Measurements from ENCODE around the gene CTIF.
A peak's percentile ranks its signal among the peaks of the same experiment; 100 is the strongest.

Gene CTIF

DNA sequence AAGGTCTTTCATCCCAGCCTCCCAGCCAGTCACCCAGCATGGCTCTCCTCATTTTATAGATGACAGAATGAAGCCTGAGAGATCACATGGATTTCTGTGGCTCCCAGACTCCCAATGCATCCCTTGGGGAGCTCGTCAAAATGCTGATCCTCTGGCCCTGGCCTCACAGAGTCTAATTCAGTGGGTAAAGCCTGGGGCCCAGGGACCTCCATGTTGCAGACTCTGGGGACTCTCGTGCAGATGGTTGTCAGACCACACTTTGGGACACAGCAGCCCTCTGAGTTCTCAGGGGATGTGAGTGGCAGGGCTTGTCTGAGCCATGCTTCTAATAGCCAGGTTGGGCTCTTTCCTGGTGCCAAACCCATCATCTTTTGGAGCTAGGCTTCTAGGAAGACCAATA lies 97.0 kb downstream of the CTIF start:
- H3K4me2 ChIP-seq (ENCODE audit: insufficient read depth, low read length, poor library complexity, severe bottlenecking) = no peak overlapping the region
- H3K14ac ChIP-seq (ENCODE audit: low read length) = no peak overlapping the region
- no peak for DNase-seq (ENCODE audit: low spot score)
- no peak overlapping the region for H2AK5ac ChIP-seq (ENCODE audit: low read depth, low read length)
- no peak overlapping the region for H4K8ac ChIP-seq (ENCODE audit: low read depth, low read length)
- no peak overlapping the region for H3K4me3 ChIP-seq (ENCODE audit: low read length in 2 of 2)
- peaks cover 2% of the 10 kb centered on the region for H3K79me1 ChIP-seq (ENCODE audit: low read depth, low read length)
- no peak overlapping the region for H3K18ac ChIP-seq (ENCODE audit: low read length)
- H2BK5ac ChIP-seq (ENCODE audit: low read length) = no peak overlapping the region
- H2BK12ac ChIP-seq (ENCODE audit: low read length) = no peak overlapping the region
- H3K36me3 ChIP-seq (replicated peaks in 1 of 2; ENCODE audit: control insufficient read depth in 2 of 2, insufficient read depth in 2 of 2, low read length in 2 of 2) = no peaks in the 10 kb centered on the region
- no peak overlapping the region for H3K4ac ChIP-seq (ENCODE audit: low read length)
- WGBS, 2 donors (ENCODE audit: extremely low coverage in 2 of 2, insufficient read length in 2 of 2, insufficient replicate concordance in 1 of 2) = no CpG with 5 or more reads among the region's 2 CpGs
- H3K27ac ChIP-seq (replicated peaks; ENCODE audit: low read length) = no peak overlapping the region
- no peaks in the 10 kb centered on the region for H3K27me3 ChIP-seq (ENCODE audit: control insufficient read depth in 3 of 3, insufficient read depth in 3 of 3, low read depth in 1 of 3, low read length in 3 of 3)
- H3K23ac ChIP-seq (ENCODE audit: low read depth, low read length, poor library complexity) = no peak overlapping the region
- no peak overlapping the region for H2BK120ac ChIP-seq (ENCODE audit: low read depth, low read length)
- no peak overlapping the region for H2BK15ac ChIP-seq (ENCODE audit: low read length)
- H2AFZ ChIP-seq (ENCODE audit: low read length) = no peak overlapping the region
- no peaks in the 10 kb centered on the region for H3K9me3 ChIP-seq (replicated peaks in 1 of 2; ENCODE audit: control insufficient read depth in 2 of 2, insufficient read depth in 1 of 2, low read depth in 1 of 2, low read length in 2 of 2)
- peaks cover 5 to 6% of the 10 kb centered on the region in 2 donors for H3K4me1 ChIP-seq (ENCODE audit: control insufficient read depth in 2 of 2, insufficient read depth in 1 of 2, low read depth in 1 of 2, low read length in 2 of 2)
- H4K91ac ChIP-seq (ENCODE audit: low read depth, low read length, poor library complexity) = no peak overlapping the region
- H3K9ac ChIP-seq (ENCODE audit: low read depth, low read length, poor library complexity) = no peak overlapping the region

GRCh38 chr18:48636436-48636835 lies 97.6 kb downstream of the CTIF start:
- Histone ChIP-seq H3K4ac (ENCODE audit: low read length) (no peak overlapping the region), H3K9ac (ENCODE audit: low read depth, low read length, poor library complexity) (no peak overlapping the region), H3K4me1 (ENCODE audit: control insufficient read depth in 2 of 2, insufficient read depth in 1 of 2, low read depth in 1 of 2, low read length in 2 of 2) (peaks cover 5 to 6% of the 10 kb centered on the region in 2 donors), H3K14ac (ENCODE audit: low read length) (no peak overlapping the region), H3K18ac (ENCODE audit: low read length) (no peak overlapping the region), H2BK120ac (ENCODE audit: low read depth, low read length) (no peak overlapping the region), H3K23ac (ENCODE audit: low read depth, low read length, poor library complexity) (peak overlapping the region; percentile 8), H3K9me3 (replicated peaks in 1 of 2; ENCODE audit: control insufficient read depth in 2 of 2, insufficient read depth in 1 of 2, low read depth in 1 of 2, low read length in 2 of 2) (no peaks in the 10 kb centered on the region), H3K36me3 (replicated peaks in 1 of 2; ENCODE audit: control insufficient read depth in 2 of 2, insufficient read depth in 2 of 2, low read length in 2 of 2) (no peaks in the 10 kb centered on the region), H2AFZ (ENCODE audit: low read length) (no peak overlapping the region), H2BK15ac (ENCODE audit: low read length) (no peak overlapping the region), H2BK12ac (ENCODE audit: low read length) (no peak overlapping the region), H3K4me2 (ENCODE audit: insufficient read depth, low read length, poor library complexity, severe bottlenecking) (no peak overlapping the region), H2BK5ac (ENCODE audit: low read length) (no peak overlapping the region), H3K4me3 (ENCODE audit: low read length in 2 of 2) (no peak overlapping the region), H3K27ac (replicated peaks; ENCODE audit: low read length) (no peak overlapping the region), H3K27me3 (ENCODE audit: control insufficient read depth in 3 of 3, insufficient read depth in 3 of 3, low read depth in 1 of 3, low read length in 3 of 3) (no peaks in the 10 kb centered on the region), H4K91ac (ENCODE audit: low read depth, low read length, poor library complexity) (no peak overlapping the region), H4K8ac (ENCODE audit: low read depth, low read length) (no peak overlapping the region), H2AK5ac (ENCODE audit: low read depth, low read length) (no peak overlapping the region), H3K79me1 (ENCODE audit: low read depth, low read length) (peaks cover 2% of the 10 kb centered on the region)
- DNase-seq (ENCODE audit: low spot score) = no peak
- WGBS, 2 donors (ENCODE audit: extremely low coverage in 2 of 2, insufficient read length in 2 of 2, insufficient replicate concordance in 1 of 2) = no CpG with 5 or more reads among the region's 9 CpGs

DNA sequence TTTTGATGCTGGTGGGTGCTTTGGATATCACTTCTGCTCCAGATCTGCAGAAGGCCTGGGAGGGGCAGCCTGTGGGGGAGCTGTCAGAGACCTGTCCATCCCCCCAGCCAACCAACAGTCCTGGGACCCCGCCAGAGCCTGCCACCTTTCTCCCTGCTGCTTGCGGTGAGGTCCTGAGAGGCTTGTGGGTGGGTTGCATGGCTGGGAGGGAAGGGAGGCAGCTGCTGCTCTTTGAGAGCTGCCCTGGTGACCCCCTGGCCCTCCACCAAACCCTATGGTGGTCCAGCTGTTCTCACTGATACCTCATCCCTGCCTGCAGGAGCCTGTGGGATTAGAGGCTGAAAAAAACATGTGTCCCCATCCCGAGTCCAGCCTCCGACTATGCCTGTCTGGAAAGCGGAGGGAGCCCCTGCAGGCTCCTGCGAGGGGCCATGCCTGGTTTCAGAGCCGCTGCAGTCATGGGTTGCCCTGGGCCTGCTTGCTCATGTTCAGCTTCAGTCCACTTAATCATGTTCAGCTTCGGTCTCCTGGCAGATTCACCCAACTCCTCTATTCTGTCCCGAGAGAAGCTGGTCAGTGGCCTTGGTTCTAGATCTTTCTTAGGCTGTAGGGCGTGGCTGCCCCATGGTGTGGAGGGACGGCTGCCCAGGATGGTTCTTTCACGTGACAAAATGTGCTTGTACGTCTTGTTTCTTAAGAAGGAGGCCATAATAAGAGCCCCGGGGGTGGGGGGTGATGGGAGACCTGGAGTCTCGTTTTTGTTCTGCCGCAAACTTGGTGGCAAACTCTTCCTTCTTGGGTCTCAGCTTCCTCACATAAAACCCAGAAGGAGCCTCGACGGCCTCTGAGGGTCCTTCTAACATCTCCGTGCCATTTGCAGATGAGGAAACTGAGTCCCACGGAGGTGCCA lies 98.5 kb downstream of the CTIF start:
- no peak overlapping the region for H2AK5ac ChIP-seq (ENCODE audit: low read depth, low read length)
- no peak overlapping the region for H4K91ac ChIP-seq (ENCODE audit: low read depth, low read length, poor library complexity)
- no peak overlapping the region for H2AFZ ChIP-seq (ENCODE audit: low read length)
- H4K8ac ChIP-seq (ENCODE audit: low read depth, low read length) = no peak overlapping the region
- H2BK120ac ChIP-seq (ENCODE audit: low read depth, low read length) = no peak overlapping the region
- H3K27me3 ChIP-seq (ENCODE audit: control insufficient read depth in 3 of 3, insufficient read depth in 3 of 3, low read depth in 1 of 3, low read length in 3 of 3) = no peaks in the 10 kb centered on the region
- no peak overlapping the region for H3K4me3 ChIP-seq (ENCODE audit: low read length in 2 of 2)
- no peaks in the 10 kb centered on the region for H3K36me3 ChIP-seq (replicated peaks in 1 of 2; ENCODE audit: control insufficient read depth in 2 of 2, insufficient read depth in 2 of 2, low read length in 2 of 2)
- H3K27ac ChIP-seq (replicated peaks; ENCODE audit: low read length) = no peak overlapping the region
- peaks cover 2 to 5% of the 10 kb centered on the region in 2 donors for H3K4me1 ChIP-seq (ENCODE audit: control insufficient read depth in 2 of 2, insufficient read depth in 1 of 2, low read depth in 1 of 2, low read length in 2 of 2)
- H2BK15ac ChIP-seq (ENCODE audit: low read length) = no peak overlapping the region
- no peak overlapping the region for H2BK12ac ChIP-seq (ENCODE audit: low read length)
- H3K4me2 ChIP-seq (ENCODE audit: insufficient read depth, low read length, poor library complexity, severe bottlenecking) = no peak overlapping the region
- peaks cover 2% of the 10 kb centered on the region for H3K79me1 ChIP-seq (ENCODE audit: low read depth, low read length)
- H3K4ac ChIP-seq (ENCODE audit: low read length) = no peak overlapping the region
- H2BK5ac ChIP-seq (ENCODE audit: low read length) = no peak overlapping the region
- peak overlapping the region; percentile 25 for H3K14ac ChIP-seq (ENCODE audit: low read length)
- no CpG with 5 or more reads among the region's 20 CpGs for WGBS, 2 donors (ENCODE audit: extremely low coverage in 2 of 2, insufficient read length in 2 of 2, insufficient replicate concordance in 1 of 2)
- H3K9me3 ChIP-seq (replicated peaks in 1 of 2; ENCODE audit: control insufficient read depth in 2 of 2, insufficient read depth in 1 of 2, low read depth in 1 of 2, low read length in 2 of 2) = peaks cover 3% of the 10 kb centered on the region in 2 donors
- no peak overlapping the region for H3K18ac ChIP-seq (ENCODE audit: low read length)
- DNase-seq (ENCODE audit: low spot score) = no peak
- no peak overlapping the region for H3K9ac ChIP-seq (ENCODE audit: low read depth, low read length, poor library complexity)
- H3K23ac ChIP-seq (ENCODE audit: low read depth, low read length, poor library complexity) = no peak overlapping the region

DNA sequence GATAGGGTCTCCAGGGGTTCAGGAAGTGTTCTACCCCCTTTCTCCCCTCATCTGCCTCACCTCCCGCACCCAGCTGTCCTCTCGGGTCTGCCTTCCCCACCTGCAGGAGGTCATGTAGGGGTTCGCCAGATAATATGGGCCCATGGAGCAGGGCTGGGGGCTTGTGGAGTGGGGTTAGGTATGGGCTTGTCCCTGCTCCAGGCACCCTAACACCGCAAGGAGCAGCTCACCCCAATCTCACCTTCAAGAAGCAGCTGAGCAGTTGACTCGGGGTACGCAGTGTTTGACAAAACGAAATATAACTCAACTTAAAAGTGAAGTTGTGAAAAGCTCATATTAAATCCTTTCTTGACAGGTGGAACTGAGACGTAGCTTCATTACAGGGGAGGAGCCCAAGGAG lies 99.6 kb downstream of the CTIF start:
- Histone ChIP-seq H2BK15ac (ENCODE audit: low read length) (no peak overlapping the region), H3K4ac (ENCODE audit: low read length) (no peak overlapping the region), H3K14ac (ENCODE audit: low read length) (no peak overlapping the region), H3K18ac (ENCODE audit: low read length) (peak overlapping the region; percentile 11), H3K9ac (ENCODE audit: low read depth, low read length, poor library complexity) (no peak overlapping the region), H3K4me3 (ENCODE audit: low read length in 2 of 2) (no peak overlapping the region), H3K4me1 (ENCODE audit: control insufficient read depth in 2 of 2, insufficient read depth in 1 of 2, low read depth in 1 of 2, low read length in 2 of 2) (no peaks in the 10 kb centered on the region), H3K9me3 (replicated peaks in 1 of 2; ENCODE audit: control insufficient read depth in 2 of 2, insufficient read depth in 1 of 2, low read depth in 1 of 2, low read length in 2 of 2) (peaks cover 4% of the 10 kb centered on the region in 2 donors), H4K8ac (ENCODE audit: low read depth, low read length) (no peak overlapping the region), H2BK12ac (ENCODE audit: low read length) (no peak overlapping the region), H3K27ac (replicated peaks; ENCODE audit: low read length) (no peak overlapping the region), H3K23ac (ENCODE audit: low read depth, low read length, poor library complexity) (no peak overlapping the region), H2AK5ac (ENCODE audit: low read depth, low read length) (no peak overlapping the region), H2BK5ac (ENCODE audit: low read length) (no peak overlapping the region), H3K4me2 (ENCODE audit: insufficient read depth, low read length, poor library complexity, severe bottlenecking) (no peak overlapping the region), H4K91ac (ENCODE audit: low read depth, low read length, poor library complexity) (no peak overlapping the region), H3K27me3 (ENCODE audit: control insufficient read depth in 3 of 3, insufficient read depth in 3 of 3, low read depth in 1 of 3, low read length in 3 of 3) (no peaks in the 10 kb centered on the region), H3K36me3 (replicated peaks in 1 of 2; ENCODE audit: control insufficient read depth in 2 of 2, insufficient read depth in 2 of 2, low read length in 2 of 2) (no peaks in the 10 kb centered on the region), H2BK120ac (ENCODE audit: low read depth, low read length) (no peak overlapping the region), H2AFZ (ENCODE audit: low read length) (no peak overlapping the region), H3K79me1 (ENCODE audit: low read depth, low read length) (peaks cover 2% of the 10 kb centered on the region)
- WGBS, 2 donors (ENCODE audit: extremely low coverage in 2 of 2, insufficient read length in 2 of 2, insufficient replicate concordance in 1 of 2) = no CpG with 5 or more reads among the region's 8 CpGs
- DNase-seq (ENCODE audit: low spot score) = no peak
